ENCODE data around the gene ERVV-1. TPM values are rescaled to one million over a fixed set of nuclear protein-coding genes. Genes with fewer than 3 reads are reported as not detected.

Gene ERVV-1
- total RNA-seq, 1 donor from 2014 or later: not detected

DNA sequence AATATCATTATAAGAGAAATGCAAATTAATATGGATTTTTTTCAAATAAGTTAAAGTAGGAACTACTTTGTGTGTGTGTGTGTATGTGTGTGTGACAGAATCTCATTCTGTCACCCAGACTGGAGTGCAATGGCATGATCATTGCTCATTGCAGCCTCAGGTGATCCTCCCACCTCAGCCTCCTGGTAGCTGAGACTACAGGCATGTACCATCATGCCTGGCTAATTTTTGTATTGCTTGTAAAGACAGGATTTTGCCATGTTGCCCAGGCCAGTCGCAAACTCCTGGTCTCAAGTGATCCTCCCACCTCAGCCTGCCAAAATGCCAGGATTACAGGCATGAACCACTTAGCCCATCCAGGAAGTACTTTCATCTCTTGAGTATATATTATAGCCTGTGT, 27.6 kb downstream of the ERVV-1 start:
- Histone ChIP-seq H3K4me3 (no peak overlapping the region), H3K9me3 (peaks cover 9% of the 10 kb centered on the region), H3K4me1 (no peaks in the 10 kb centered on the region), H3K27ac (no peak overlapping the region), H3K36me3 (no peaks in the 10 kb centered on the region), H3K27me3 (no peaks in the 10 kb centered on the region)
- DNase-seq (ENCODE audit: extremely low spot score in 2 of 2): no peak
- intact Hi-C loops (cut with DNase I): no loop called here
- TF ChIP-seq POLR2AphosphoS5 (IDR thresholded peaks at IDR 0.05; ENCODE audit: insufficient read depth in 1 of 2, low read depth in 1 of 2): no peak
- TF ChIP-seq POLR2A (IDR thresholded peaks at IDR 0.05): no peak
- TF ChIP-seq CTCF (IDR thresholded peaks at IDR 0.05): no peak

- intact Hi-C loops (cut with DNase I): no loop called here
- Histone ChIP-seq H3K9me3 (no peaks in the 10 kb centered on the region), H3K27ac (no peak overlapping the region), H3K4me3 (no peak overlapping the region), H3K4me1 (no peaks in the 10 kb centered on the region), H3K36me3 (no peaks in the 10 kb centered on the region), H3K27me3 (no peaks in the 10 kb centered on the region)
- TF ChIP-seq POLR2A (IDR thresholded peaks at IDR 0.05) (no peak), CTCF (IDR thresholded peaks at IDR 0.05) (no peak)
- DNase-seq (ENCODE audit: extremely low spot score in 2 of 2): no peak
Observed at GRCh38 chr19:53045536-53045935, 31.8 kb downstream of the ERVV-1 start.

GRCh38 chr19:53047379-53047778, 33.7 kb downstream of the ERVV-1 start:
- H3K4me3 ChIP-seq: no peak overlapping the region
- intact Hi-C loops (cut with DNase I): no loop called here
- no peak for TF ChIP-seq POLR2AphosphoS5 (IDR thresholded peaks at IDR 0.05; ENCODE audit: insufficient read depth in 1 of 2, low read depth in 1 of 2)
- no peak for TF ChIP-seq CTCF (IDR thresholded peaks at IDR 0.05)
- no peak for TF ChIP-seq POLR2A (IDR thresholded peaks at IDR 0.05)
- no peaks in the 10 kb centered on the region for H3K27me3 ChIP-seq
- no peak overlapping the region for H3K27ac ChIP-seq
- H3K4me1 ChIP-seq: no peaks in the 10 kb centered on the region
- no peaks in the 10 kb centered on the region for H3K9me3 ChIP-seq
- H3K36me3 ChIP-seq: no peaks in the 10 kb centered on the region
- DNase-seq (ENCODE audit: extremely low spot score in 2 of 2): no peak

- intact Hi-C loops (cut with DNase I): no loop called here
- H3K9me3 ChIP-seq: peaks cover 4% of the 10 kb centered on the region
Observed at GRCh38 chr19:53055117-53055516, 41.4 kb downstream of the ERVV-1 start.

More at GRCh38 chr19:53055117-53055516, 41.4 kb downstream of the ERVV-1 start:
- Histone ChIP-seq H3K36me3 (no peaks in the 10 kb centered on the region), H3K27ac (no peak overlapping the region), H3K27me3 (no peaks in the 10 kb centered on the region), H3K4me3 (no peak overlapping the region), H3K4me1 (no peaks in the 10 kb centered on the region)
- TF ChIP-seq CTCF (IDR thresholded peaks at IDR 0.05) (no peak), POLR2A (IDR thresholded peaks at IDR 0.05) (no peak), POLR2AphosphoS5 (IDR thresholded peaks at IDR 0.05; ENCODE audit: insufficient read depth in 1 of 2, low read depth in 1 of 2) (no peak)
- DNase-seq (ENCODE audit: extremely low spot score in 2 of 2): no peak
